GM15510 (cell line): ENCODE results near the gene BCL2L15.
A peak's percentile ranks its signal among the peaks of the same experiment; 100 is the strongest.

Experiments
- POLR2A ChIP-seq: IDR thresholded peaks from 3 replicates; pipeline ENCODE4 v1.6.1; 2011; ENCODE audit warnings: borderline replicate concordance; ENCODE audit not compliant: insufficient read length; ENCODE audit errors: extremely low read depth

BCL2L15 gene

DNA sequence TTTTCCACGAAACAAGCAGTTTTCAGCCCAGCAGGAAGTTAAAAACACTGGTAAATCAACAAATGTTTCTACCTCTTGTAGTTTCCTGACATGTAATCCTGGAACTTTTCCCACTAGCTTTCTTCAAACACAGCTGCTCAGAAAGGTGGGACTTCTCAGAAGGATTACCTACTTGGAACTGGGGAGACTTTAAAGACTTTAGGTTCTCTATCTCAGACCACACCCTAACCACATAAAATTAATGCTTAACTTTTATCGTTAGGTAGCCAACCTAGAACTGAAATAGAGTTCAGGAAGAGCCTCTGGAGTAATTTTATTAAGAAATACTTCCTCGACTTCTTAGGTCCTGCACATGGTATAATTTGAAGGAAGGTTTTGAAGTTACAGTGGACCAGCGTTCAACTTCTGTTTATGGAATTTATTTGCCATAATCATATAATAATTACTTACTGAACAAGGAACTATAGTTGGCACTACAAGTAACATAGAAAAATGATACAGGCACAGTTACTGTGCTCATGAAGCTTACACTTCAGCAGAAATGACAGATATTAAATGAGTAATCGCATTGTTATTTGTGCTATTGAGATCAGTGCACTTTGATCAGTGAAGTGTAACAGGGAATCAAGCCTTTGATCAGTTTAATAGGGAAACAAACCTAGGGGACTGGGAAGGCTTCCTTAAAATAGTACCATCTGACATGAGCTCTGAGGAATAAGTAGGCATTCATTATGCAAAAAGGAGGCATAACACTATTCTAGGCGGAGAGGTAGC lies at the start of gene BCL2L15:
TSS of gene BCL2L15 (minus strand) at position 180 of the 774 bp plus-strand sequence. CDS start 206 bp downstream, outside the sequence.
- no peak for TF ChIP-seq POLR2A

GRCh38 chr1:113937146-113937545 lies 49.8 kb upstream of the BCL2L15 start:
- no peak for TF ChIP-seq POLR2A

- no peak for TF ChIP-seq POLR2A
Measured at GRCh38 chr1:113935970-113936369, 48.6 kb upstream of the BCL2L15 start.

DNA sequence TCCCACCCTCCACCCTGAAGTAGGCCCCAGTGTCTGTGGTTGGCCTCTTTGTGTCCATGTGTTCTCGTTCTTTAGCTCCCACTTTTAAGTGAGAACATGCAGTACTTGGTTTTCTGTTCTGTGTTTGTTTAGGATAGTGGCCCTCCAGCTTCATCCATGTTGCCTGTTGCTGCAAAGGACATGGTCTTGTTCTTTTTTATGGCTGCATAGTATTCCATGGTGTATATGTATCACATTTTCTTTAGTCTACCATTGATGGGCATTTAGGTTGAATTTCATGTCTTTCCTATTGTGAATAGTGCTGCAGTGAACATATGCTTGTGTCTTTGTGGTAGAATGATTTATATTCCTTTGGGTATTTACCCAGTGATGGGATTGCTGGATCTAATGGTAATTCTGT lies 47.8 kb upstream of the BCL2L15 start:
- no peak for TF ChIP-seq POLR2A

DNA sequence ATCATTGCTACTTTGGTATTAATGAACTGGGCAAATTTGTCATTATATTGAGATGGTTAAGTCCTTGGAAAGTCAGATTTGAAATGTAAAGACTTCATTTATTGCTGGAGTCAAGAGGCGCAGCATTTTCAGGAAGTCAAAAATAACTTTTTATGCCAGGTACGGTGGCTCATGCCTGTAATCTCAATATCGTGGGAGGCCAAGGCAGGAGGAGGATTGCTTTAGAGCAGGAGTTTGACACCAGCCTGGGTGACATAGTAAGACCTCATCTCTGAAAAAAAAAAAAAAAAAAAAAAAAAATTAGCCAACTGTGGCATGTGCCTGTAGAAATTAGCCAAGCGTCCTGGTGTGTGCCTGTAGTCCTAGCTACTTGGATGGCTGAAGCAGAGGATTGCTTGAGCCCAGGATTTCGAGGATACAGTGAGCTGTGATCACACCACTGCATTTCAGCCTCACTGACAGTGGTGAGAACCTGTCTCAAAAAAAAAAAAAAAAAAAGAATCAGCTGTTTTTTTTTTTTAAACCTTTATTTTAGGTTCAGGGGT lies 47.2 kb upstream of the BCL2L15 start:
- no peak for TF ChIP-seq POLR2A

GRCh38 chr1:113934006-113934405 lies 46.6 kb upstream of the BCL2L15 start:
- TF ChIP-seq POLR2A: no peak

DNA sequence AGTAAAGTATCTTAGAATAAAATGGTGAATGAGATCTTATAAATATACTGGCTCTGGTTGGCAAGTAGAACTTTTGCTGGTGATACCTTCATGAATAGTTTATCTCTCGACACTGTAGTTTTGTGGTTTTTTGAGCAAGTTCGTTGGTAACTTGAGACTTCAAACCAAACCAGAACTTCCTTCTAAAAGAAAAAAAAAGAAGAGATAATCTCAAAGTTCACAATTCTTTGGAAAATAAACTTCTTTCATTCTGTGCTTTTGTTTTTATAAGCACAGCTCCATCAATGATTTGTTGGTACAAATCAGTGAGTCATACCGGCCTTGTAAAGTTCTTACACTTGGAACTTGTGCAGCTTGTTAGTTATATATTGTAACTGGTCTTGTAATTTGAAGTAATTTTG lies 44.1 kb upstream of the BCL2L15 start:
- no peak for TF ChIP-seq POLR2A

GRCh38 chr1:113930499-113931161 lies 43.2 kb upstream of the BCL2L15 start:
- TF ChIP-seq POLR2A: no peak

- TF ChIP-seq POLR2A: no peak
Measured at GRCh38 chr1:113929750-113930498, 42.5 kb upstream of the BCL2L15 start.

DNA sequence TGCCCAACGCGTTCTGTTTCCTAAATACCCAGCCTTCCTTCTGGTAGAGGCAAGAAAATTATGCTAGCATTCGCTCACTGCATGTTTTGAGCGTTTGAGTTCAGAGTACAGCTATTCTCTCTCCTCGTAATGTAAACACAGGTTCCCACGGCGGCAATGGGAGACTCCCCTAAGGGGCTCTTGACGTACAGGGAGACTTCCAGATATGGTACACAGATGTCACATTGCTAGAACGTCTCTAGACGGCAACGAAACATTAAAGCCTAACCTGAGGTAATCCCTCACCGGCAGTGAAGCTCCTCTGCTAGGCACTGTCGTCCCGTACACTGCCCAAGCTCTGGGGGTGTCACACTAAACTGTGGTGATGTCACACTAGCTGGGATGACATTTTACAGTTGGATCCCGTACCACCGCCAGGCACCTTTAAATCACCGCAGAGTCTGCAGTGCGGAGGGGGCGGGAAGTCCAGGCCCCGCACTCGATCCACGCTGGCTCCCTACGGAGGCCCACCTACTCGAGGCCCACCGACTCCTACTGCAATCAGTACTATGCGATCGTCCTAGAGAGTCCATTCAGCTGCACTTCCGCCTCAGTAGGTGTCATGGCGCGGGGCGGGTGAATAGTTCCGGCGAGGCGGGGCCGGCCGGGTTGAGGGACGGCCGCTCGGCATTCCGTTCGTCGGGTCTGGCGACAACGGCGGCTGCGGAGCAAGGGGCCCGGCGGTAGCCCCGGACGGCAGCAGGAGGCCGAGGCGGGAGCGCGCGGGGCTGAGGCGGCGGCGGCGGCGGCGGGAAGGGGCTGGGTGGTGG lies 41.8 kb upstream of the BCL2L15 start, which contains the start of gene HIPK1:
TSS of gene HIPK1 (plus strand) at position 384 of the 809 bp plus-strand sequence.
- peak; percentile 78 for TF ChIP-seq POLR2A

GRCh38 chr1:113928187-113928930 lies 41.0 kb upstream of the BCL2L15 start:
- TF ChIP-seq POLR2A: peak; percentile 14

DNA sequence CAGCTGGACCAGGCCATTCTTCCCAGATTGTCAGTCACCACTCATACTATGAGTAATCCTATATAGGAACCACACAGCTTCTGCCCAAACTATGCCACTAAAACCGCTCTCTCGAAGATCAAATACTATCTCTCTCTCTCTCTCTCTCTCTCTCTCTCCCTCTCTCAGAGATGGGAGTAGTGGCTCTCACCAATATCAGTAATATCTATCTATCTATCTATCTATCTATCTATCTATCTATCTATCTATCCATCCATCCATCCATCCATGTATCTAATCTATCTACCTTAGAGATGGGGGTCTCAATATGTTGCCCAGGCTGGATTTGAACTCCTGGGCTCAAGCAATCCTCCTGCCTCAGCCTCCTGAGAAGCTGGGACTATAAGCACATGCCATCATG lies 37.1 kb upstream of the BCL2L15 start:
- no peak for TF ChIP-seq POLR2A

GRCh38 chr1:113922957-113923356 lies 35.6 kb upstream of the BCL2L15 start:
- TF ChIP-seq POLR2A: no peak
